ENCODE results near the gene ALDH2. TPM values are rescaled to one million over a fixed set of nuclear protein-coding genes. Genes with fewer than 3 reads are reported as not detected.
A peak's percentile ranks its signal among the peaks of the same experiment; 100 is the strongest.
"Not testable (repeated sequence)": the region's sequence is repeated elsewhere in the genome, so short reads cannot be mapped to it uniquely, and the experiment has no call there.

The ALDH2 gene
- total RNA-seq, 1 donor from 2014 or later = 68.4 TPM

DNA sequence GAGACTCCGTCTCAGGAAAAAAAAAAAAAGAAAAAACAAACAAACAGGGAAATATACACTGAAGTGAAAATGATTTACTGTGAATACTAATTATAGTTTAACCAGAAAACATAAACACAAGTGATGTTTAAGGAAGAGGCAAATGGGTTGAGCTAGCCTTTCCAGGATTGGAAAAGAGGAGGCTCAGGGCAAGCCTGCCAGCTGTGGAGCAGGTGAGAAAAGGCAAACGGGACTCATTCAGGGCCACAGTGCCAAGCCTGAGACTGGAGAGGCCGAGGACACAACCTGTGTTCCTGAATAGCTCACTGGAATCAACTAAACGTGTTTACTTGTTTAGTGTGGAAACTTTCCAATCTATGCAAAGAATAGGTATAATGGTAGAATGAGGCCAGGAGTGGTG, 39.6 kb downstream of the ALDH2 start:
- Mint-ChIP-seq H3K4me1 (ENCODE audit: unreplicated experiment) (no peaks in the 10 kb centered on the region), H3K36me3 (ENCODE audit: unreplicated experiment) (peaks cover 25% of the 10 kb centered on the region), H3K4me3 (ENCODE audit: unreplicated experiment) (no peak overlapping the region), H3K9me3 (ENCODE audit: unreplicated experiment) (no peaks in the 10 kb centered on the region), H3K27ac (ENCODE audit: unreplicated experiment) (no peak overlapping the region), H3K27me3 (ENCODE audit: unreplicated experiment) (no peaks in the 10 kb centered on the region)
- TF ChIP-seq, protein P1, sequence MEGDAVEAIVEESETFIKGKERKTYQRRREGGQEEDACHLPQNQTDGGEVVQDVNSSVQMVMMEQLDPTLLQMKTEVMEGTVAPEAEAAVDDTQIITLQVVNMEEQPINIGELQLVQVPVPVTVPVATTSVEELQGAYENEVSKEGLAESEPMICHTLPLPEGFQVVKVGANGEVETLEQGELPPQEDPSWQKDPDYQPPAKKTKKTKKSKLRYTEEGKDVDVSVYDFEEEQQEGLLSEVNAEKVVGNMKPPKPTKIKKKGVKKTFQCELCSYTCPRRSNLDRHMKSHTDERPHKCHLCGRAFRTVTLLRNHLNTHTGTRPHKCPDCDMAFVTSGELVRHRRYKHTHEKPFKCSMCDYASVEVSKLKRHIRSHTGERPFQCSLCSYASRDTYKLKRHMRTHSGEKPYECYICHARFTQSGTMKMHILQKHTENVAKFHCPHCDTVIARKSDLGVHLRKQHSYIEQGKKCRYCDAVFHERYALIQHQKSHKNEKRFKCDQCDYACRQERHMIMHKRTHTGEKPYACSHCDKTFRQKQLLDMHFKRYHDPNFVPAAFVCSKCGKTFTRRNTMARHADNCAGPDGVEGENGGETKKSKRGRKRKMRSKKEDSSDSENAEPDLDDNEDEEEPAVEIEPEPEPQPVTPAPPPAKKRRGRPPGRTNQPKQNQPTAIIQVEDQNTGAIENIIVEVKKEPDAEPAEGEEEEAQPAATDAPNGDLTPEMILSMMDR (IDR thresholded peaks at IDR 0.05) = no peak
- DNase-seq (ENCODE audit: extremely low spot score, unreplicated experiment) = no peak

DNA sequence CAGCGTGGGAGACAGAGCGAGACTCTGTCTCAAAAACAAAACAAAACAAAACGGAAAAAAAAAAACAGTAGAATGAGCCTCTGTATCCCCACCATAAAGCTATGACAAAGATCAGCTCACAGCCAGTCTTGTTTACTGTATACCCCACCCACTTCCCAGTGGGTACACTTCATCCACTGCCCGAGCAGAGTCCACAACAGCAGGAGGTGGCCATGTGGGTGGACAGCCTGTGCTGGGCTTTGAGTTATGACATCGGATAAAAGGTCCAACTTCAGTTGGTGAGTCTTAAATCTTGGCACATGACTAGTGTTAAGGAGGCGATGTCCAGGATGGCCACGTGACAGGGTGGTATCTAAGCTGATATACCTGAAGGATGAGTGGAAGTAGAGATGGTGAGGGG, 40.5 kb downstream of the ALDH2 start:
- TF ChIP-seq, protein P1 (IDR thresholded peaks at IDR 0.05) = no peak
- Mint-ChIP-seq H3K27ac (ENCODE audit: unreplicated experiment) (no peak overlapping the region), H3K9me3 (ENCODE audit: unreplicated experiment) (no peaks in the 10 kb centered on the region), H3K36me3 (ENCODE audit: unreplicated experiment) (peaks cover 26% of the 10 kb centered on the region), H3K4me1 (ENCODE audit: unreplicated experiment) (no peaks in the 10 kb centered on the region), H3K27me3 (ENCODE audit: unreplicated experiment) (no peaks in the 10 kb centered on the region), H3K4me3 (ENCODE audit: unreplicated experiment) (no peak overlapping the region)
- DNase-seq (ENCODE audit: extremely low spot score, unreplicated experiment) = no peak

DNA sequence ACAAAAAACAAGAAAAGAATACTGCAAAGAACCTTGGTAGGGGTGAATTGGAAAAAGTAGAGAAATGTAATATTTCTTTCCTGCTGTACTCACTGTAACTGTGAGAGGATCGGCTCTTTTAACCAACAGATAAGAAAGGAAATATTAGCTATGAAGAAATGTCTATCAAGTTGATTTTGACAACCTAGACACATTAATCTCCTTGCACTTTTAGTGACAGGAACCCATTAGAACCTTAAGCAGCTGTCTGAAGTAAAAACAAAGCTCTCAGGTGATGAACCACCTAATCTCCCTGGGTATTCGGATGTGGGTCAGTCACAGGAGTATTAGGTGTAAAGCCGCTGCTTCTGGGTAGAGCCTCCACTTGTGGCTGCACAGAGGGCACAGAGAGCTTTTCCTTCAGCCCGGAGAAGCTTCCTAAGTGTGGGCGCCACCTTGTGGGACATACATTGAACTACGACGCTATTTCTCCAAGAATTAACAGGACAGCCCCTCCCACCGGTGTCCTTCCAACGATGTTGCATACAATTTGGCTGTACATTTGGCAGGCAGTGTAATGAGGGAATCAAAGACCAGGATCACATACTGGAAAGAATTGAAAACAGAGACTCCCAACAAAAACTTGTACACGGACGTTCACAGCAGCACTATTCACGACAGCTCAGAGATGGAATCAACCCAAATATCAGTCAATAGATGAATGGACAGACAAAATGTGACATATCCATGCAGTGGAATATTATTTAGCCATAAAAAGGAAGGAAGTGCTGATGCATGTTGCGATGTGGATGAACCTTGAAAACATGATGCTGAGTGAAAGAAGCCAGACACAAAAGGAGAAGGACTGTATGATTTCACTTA, 46.4 kb downstream of the ALDH2 start:
- H3K9me3 Mint-ChIP-seq (ENCODE audit: unreplicated experiment) = no peaks in the 10 kb centered on the region
- H3K4me1 Mint-ChIP-seq (ENCODE audit: unreplicated experiment) = peaks cover 5% of the 10 kb centered on the region
- H3K27me3 Mint-ChIP-seq (ENCODE audit: unreplicated experiment) = peaks cover 5% of the 10 kb centered on the region
- no peak overlapping the region for H3K27ac Mint-ChIP-seq (ENCODE audit: unreplicated experiment)
- no peak for DNase-seq (ENCODE audit: extremely low spot score, unreplicated experiment)
- TF ChIP-seq, protein P1 (IDR thresholded peaks at IDR 0.05) = peak; percentile 84
- no peak overlapping the region for H3K4me3 Mint-ChIP-seq (ENCODE audit: unreplicated experiment)
- peaks cover 19% of the 10 kb centered on the region for H3K36me3 Mint-ChIP-seq (ENCODE audit: unreplicated experiment)

DNA sequence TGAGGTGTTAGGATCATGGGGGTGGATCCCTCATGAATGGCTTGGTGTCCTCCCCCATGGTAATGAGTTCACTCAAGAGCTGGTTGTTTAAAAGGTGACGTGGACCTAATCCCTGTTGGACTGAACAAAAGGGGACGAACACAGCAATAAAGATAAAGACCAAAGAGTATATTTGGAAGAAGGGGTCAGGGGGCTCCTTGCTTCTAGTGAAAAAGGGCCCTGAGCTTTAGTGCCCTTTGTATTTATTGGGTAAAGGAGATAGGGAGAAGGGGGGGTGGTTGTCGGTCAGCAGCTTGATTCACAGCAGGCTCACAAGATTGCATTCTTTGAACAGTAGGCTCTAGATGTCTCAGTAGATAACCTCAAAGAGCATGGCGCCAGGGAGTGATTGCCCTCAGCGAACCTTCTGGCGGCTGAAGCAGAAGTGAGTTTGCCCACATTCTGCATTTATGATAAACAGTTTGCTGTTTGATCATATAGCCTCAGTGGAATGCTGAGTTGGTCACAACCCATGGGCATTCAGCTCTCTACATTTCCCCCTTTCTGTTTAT, 49.4 kb downstream of the ALDH2 start:
- peaks cover 5% of the 10 kb centered on the region for H3K36me3 Mint-ChIP-seq (ENCODE audit: unreplicated experiment)
- no peak for DNase-seq (ENCODE audit: extremely low spot score, unreplicated experiment)
- H3K4me1 Mint-ChIP-seq (ENCODE audit: unreplicated experiment) = peaks cover 5% of the 10 kb centered on the region
- H3K4me3 Mint-ChIP-seq (ENCODE audit: unreplicated experiment) = no peak overlapping the region
- TF ChIP-seq, protein P1 (IDR thresholded peaks at IDR 0.05) = no peak
- H3K27me3 Mint-ChIP-seq (ENCODE audit: unreplicated experiment) = peaks cover 26% of the 10 kb centered on the region
- H3K27ac Mint-ChIP-seq (ENCODE audit: unreplicated experiment) = no peak overlapping the region
- no peaks in the 10 kb centered on the region for H3K9me3 Mint-ChIP-seq (ENCODE audit: unreplicated experiment)

DNA sequence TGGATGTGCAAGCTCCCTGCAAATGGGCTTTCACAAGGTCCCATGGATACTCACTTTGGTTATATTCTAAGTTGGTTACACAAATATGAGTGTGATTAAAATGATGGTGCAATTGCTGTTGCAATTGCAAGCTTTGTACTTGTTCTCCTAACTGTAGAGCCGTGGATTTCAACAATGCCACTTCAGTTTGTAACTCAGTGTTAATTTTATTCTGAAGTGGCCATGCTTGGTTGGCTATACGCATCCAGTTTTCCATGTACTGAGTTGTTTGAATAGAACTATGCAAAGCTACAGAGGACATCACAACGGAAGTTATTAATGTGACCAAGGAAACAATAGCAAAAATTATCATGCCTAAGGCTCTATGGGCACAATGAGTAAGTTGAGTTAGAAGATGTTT, 50.2 kb downstream of the ALDH2 start:
- not testable (repeated sequence) for H3K4me1 Mint-ChIP-seq (ENCODE audit: unreplicated experiment); H3K27ac Mint-ChIP-seq (ENCODE audit: unreplicated experiment); H3K9me3 Mint-ChIP-seq (ENCODE audit: unreplicated experiment); H3K4me3 Mint-ChIP-seq (ENCODE audit: unreplicated experiment); H3K36me3 Mint-ChIP-seq (ENCODE audit: unreplicated experiment); DNase-seq (ENCODE audit: extremely low spot score, unreplicated experiment)
- H3K27me3 Mint-ChIP-seq (ENCODE audit: unreplicated experiment) = peaks cover 34% of the 10 kb centered on the region
